ENCODE data around the gene SEC61A2.

The SEC61A2 gene

GRCh38 chr10:12200850-12201249 is 71.4 kb downstream of the SEC61A2 start:
- DNase-seq: no peak

GRCh38 chr10:12201543-12201942 is 72.1 kb downstream of the SEC61A2 start:
- no peak for DNase-seq

DNA sequence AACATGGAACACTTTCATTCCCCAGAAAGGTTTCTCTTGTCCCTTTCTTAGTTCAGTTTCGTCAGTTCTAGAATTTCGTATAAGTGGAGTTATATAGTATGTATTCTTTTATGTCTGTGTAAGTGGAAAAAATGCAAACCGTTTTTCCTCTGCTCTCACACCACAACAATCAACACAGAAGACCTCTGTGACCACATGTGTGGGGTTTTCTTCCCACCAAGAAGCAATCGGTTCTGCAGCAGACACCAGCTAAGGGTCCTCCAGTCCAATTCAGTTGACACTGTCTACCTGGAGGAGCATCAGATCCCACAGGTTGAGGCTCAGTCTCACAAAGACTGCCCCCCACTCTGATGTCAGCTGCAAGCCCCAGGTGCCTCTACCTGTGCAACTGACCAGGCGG is 72.7 kb downstream of the SEC61A2 start:
- no peak for DNase-seq

GRCh38 chr10:12205082-12205481 is 75.6 kb downstream of the SEC61A2 start:
- no peak for DNase-seq

DNA sequence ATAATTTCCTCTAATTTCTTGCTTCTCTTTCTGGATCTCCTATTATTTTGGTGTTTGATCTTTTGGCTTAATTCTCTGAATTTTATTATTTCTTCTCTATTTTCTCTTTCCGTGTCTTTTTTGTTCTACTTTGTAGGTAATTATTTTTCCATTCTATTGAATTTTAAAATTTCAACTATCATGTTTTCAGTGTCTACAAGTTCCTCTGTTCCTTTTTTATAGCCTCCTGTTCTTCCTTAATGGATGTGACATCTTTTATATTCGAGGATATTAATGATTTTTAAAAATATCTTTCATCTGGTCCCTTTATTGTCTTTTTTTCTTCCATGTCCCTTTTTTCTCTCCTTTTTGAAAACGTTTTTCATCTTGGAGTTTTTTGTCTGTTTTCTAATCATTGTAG is 77.6 kb downstream of the SEC61A2 start:
- no peak for DNase-seq

- no peak for DNase-seq
Measured at GRCh38 chr10:12208460-12208859, 79.0 kb downstream of the SEC61A2 start.

GRCh38 chr10:12212454-12212853 is 83.0 kb downstream of the SEC61A2 start:
- DNase-seq: peak; percentile 16

- DNase-seq: no peak
Measured at GRCh38 chr10:12213621-12214020, 84.1 kb downstream of the SEC61A2 start.

- DNase-seq: no peak
Measured at GRCh38 chr10:12214093-12214492, 84.6 kb downstream of the SEC61A2 start.

GRCh38 chr10:12214763-12215218 is 85.3 kb downstream of the SEC61A2 start:
- no peak for DNase-seq

Data from NCI-H2107 (cell line).